Breast epithelium (tissue), 4 donors: Measurements from ENCODE around the gene CARS1. TPM values are rescaled to one million over a fixed set of nuclear protein-coding genes. Genes with fewer than 3 reads are reported as not detected.

ENCODE experiments used
- DNase-seq, 2 donors: peaks; one replicate each; pipeline ENCODE4 v3.0.0-alpha.2; 2019; ENCODE audit warnings: low spot score in 2 of 2
- H3K27ac ChIP-seq, 2 donors: fragments of 200-600 bp; sonication (generic) in 1 of 2; one replicate each; pipeline ENCODE4 v1.5.1; 2016 to 2019; ENCODE audit warnings: mild to moderate bottlenecking in 1 of 2
- H3K27me3 ChIP-seq, 2 donors: fragments of 200-600 bp; sonication (generic) in 1 of 2; one replicate each; pipeline versions ENCODE4 v1.5.1 to v1.6.0; 2017 to 2019; ENCODE audit warnings: control low read depth in 1 of 2, mild to moderate bottlenecking in 1 of 2
- H3K36me3 ChIP-seq: fragments of 200-600 bp; one replicate; pipeline ENCODE4 v1.5.1; 2019
- H3K4me1 ChIP-seq, 2 donors: fragments of 200-600 bp; sonication (generic); one replicate each; pipeline ENCODE4 v1.5.1; 2016 to 2019; ENCODE audit warnings: control low read depth in 1 of 2
- H3K4me3 ChIP-seq, 3 donors: fragments of 200-600 bp; sonication (generic); 1 replicate in 2 of 3; 2 replicates in 1 of 3; pipeline ENCODE4 v1.5.1; 2016 to 2019; ENCODE audit warnings: mild to moderate bottlenecking in 3 of 3, moderate library complexity in 2 of 3
- H3K9me3 ChIP-seq, 2 donors: fragments of 200-600 bp; sonication (generic) in 1 of 2; one replicate each; pipeline ENCODE4 v1.5.1; 2016 to 2019; ENCODE audit warnings: control low read depth in 1 of 2
- CTCF ChIP-seq, 3 donors: fragments of 450-650 bp; IDR thresholded peaks; one replicate each; pipeline ENCODE4 v1.5.1; 2016 to 2017; ENCODE audit warnings: antibody characterized with exemption in 3 of 3, mild to moderate bottlenecking in 3 of 3, moderate library complexity in 3 of 3
- POLR2A ChIP-seq: fragments of 450-650 bp; IDR thresholded peaks from one replicate; pipeline ENCODE4 v1.6.1; 2016; ENCODE audit warnings: antibody characterized with exemption, mild to moderate bottlenecking, moderate library complexity
- POLR2AphosphoS5 ChIP-seq, 3 donors: sonication (generic); formaldehyde crosslinking; IDR thresholded peaks; one replicate each; pipeline ENCODE4 v1.6.1; 2017; ENCODE audit warnings: antibody characterized with exemption in 3 of 3
- intact Hi-C: fragments of 100-400 bp; cut with DNase I; formaldehyde crosslinking; loops from one replicate; pipeline ENCODE4 v1.15.1; 2023; ENCODE audit warnings: low total_unique reads
- total RNA-seq, 3 donors: library from RNA; depleted of rRNA; stranded (reverse); fragments of >200 nt; gene quantifications; one replicate each; pipeline ENCODE4 v1.1.0, GENCODE V29; 2016

CARS1 gene
- total RNA-seq, 3 donors from 2014 or later, result 30.1 to 42.6 (median 40.7) TPM

GRCh38 chr11:3000032-3000961, 56.9 kb downstream of the CARS1 start:
- Histone ChIP-seq H3K27me3 (no peaks in the 10 kb centered on the region), H3K9me3 (no peaks in the 10 kb centered on the region), H3K4me1 (peaks cover 2 to 43% of the 10 kb centered on the region in 2 donors), H3K36me3 (no peaks in the 10 kb centered on the region), H3K4me3 (peak overlapping the region in 1 of 3 donors; percentile 2), H3K27ac (peak overlapping the region; percentile 76 to 92)
- TF ChIP-seq CTCF (IDR thresholded peaks at IDR 0.05), result no peak
- no peak for TF ChIP-seq POLR2A
- no peak for TF ChIP-seq POLR2AphosphoS5 (IDR thresholded peaks at IDR 0.05)
- intact Hi-C loops, result no loop called here
- peak; percentile 93 to 94 for DNase-seq

GRCh38 chr11:2999464-2999998, 57.7 kb downstream of the CARS1 start:
- no peaks in the 10 kb centered on the region for H3K9me3 ChIP-seq
- no peaks in the 10 kb centered on the region for H3K36me3 ChIP-seq
- intact Hi-C loops, result no loop called here
- H3K4me1 ChIP-seq, result peaks cover 2 to 43% of the 10 kb centered on the region in 2 donors
- DNase-seq, result peak in 1 of 2 donors; percentile 43
- H3K27me3 ChIP-seq, result no peaks in the 10 kb centered on the region
- peak overlapping the region; percentile 76 to 92 for H3K27ac ChIP-seq
- H3K4me3 ChIP-seq, result no peak overlapping the region
- no peak for TF ChIP-seq POLR2AphosphoS5 (IDR thresholded peaks at IDR 0.05)
- no peak for TF ChIP-seq POLR2A

- no peaks in the 10 kb centered on the region for H3K36me3 ChIP-seq
- H3K9me3 ChIP-seq, result no peaks in the 10 kb centered on the region
- H3K27me3 ChIP-seq, result no peaks in the 10 kb centered on the region
- peak in 1 of 2 donors; percentile 24 for DNase-seq
- intact Hi-C loops, result no loop called here
- peaks cover 2 to 34% of the 10 kb centered on the region in 2 donors for H3K4me1 ChIP-seq
- H3K27ac ChIP-seq, result no peak overlapping the region
- H3K4me3 ChIP-seq, result no peak overlapping the region
- TF ChIP-seq POLR2AphosphoS5 (IDR thresholded peaks at IDR 0.05), result no peak
- TF ChIP-seq POLR2A, result no peak
- TF ChIP-seq CTCF (IDR thresholded peaks at IDR 0.05), result no peak
These were observed 59.0 kb downstream of the CARS1 start for GRCh38 chr11:2998073-2998850.

GRCh38 chr11:2997406-2997805, 59.8 kb downstream of the CARS1 start:
- peak in 1 of 2 donors; percentile 10 for DNase-seq
- H3K4me1 ChIP-seq, result peaks cover 2 to 25% of the 10 kb centered on the region in 2 donors
- H3K4me3 ChIP-seq, result no peak overlapping the region
- H3K27me3 ChIP-seq, result no peaks in the 10 kb centered on the region
- TF ChIP-seq CTCF (IDR thresholded peaks at IDR 0.05) (no peak), POLR2A (no peak), POLR2AphosphoS5 (IDR thresholded peaks at IDR 0.05) (no peak)
- H3K36me3 ChIP-seq, result no peaks in the 10 kb centered on the region
- intact Hi-C loops, result no loop called here
- H3K9me3 ChIP-seq, result no peaks in the 10 kb centered on the region
- H3K27ac ChIP-seq, result peak overlapping the region in 1 of 2 donors; percentile 21

- Histone ChIP-seq H3K4me3 (no peak overlapping the region), H3K9me3 (no peaks in the 10 kb centered on the region), H3K27ac (peak overlapping the region in 1 of 2 donors; percentile 21), H3K27me3 (no peaks in the 10 kb centered on the region), H3K4me1 (peaks cover 2 to 21% of the 10 kb centered on the region in 2 donors), H3K36me3 (no peaks in the 10 kb centered on the region)
- peak in 1 of 2 donors; percentile 45 for DNase-seq
- intact Hi-C loops, result no loop called here
- TF ChIP-seq CTCF (IDR thresholded peaks at IDR 0.05) (no peak), POLR2A (no peak), POLR2AphosphoS5 (IDR thresholded peaks at IDR 0.05) (no peak)
These were observed 60.2 kb downstream of the CARS1 start for GRCh38 chr11:2996976-2997375.
